Stimulated activated CD8-positive, alpha-beta memory T cell treated with anti-CD3 and anti-CD28 coated beads, Interleukin-7, amount 100 ng/mL, for 1 hour (primary cell): ENCODE measurements around the gene PRKCH.

Experiments
- DNase-seq, 2 donors: peaks; one replicate each; pipeline ENCODE4 v3.0.0-alpha.2; 2020; ENCODE audit warnings: low read depth in 2 of 2

Gene PRKCH

GRCh38 chr14:61362072-61362750, 40.8 kb downstream of the PRKCH start:
- no peak for DNase-seq

- DNase-seq, result no peak
Observed at GRCh38 chr14:61364243-61364642, 42.9 kb downstream of the PRKCH start.

GRCh38 chr14:61365667-61366212, 44.4 kb downstream of the PRKCH start:
- no peak for DNase-seq

GRCh38 chr14:61368114-61368710, 46.8 kb downstream of the PRKCH start:
- DNase-seq, result no peak

GRCh38 chr14:61368781-61369453, 47.5 kb downstream of the PRKCH start:
- DNase-seq, result no peak

- DNase-seq, result no peak
Observed at GRCh38 chr14:61369454-61369810, 48.1 kb downstream of the PRKCH start.

- DNase-seq, result no peak
Observed at GRCh38 chr14:61372379-61372778, 51.0 kb downstream of the PRKCH start.

- DNase-seq, result no peak
Observed at GRCh38 chr14:61372842-61373555, 51.6 kb downstream of the PRKCH start.

- DNase-seq, result no peak
Observed at GRCh38 chr14:61374284-61374683, 52.9 kb downstream of the PRKCH start.

GRCh38 chr14:61375218-61375617, 53.8 kb downstream of the PRKCH start:
- no peak for DNase-seq

- no peak for DNase-seq
Observed at GRCh38 chr14:61376314-61376713, 54.9 kb downstream of the PRKCH start.

GRCh38 chr14:61377749-61378148, 56.4 kb downstream of the PRKCH start:
- DNase-seq, result no peak

- no peak for DNase-seq
Observed at GRCh38 chr14:61379639-61380184, 58.3 kb downstream of the PRKCH start.

- no peak for DNase-seq
Observed at GRCh38 chr14:61380984-61381383, 59.6 kb downstream of the PRKCH start.

- DNase-seq, result no peak
Observed at GRCh38 chr14:61381553-61381952, 60.2 kb downstream of the PRKCH start.

- DNase-seq, result no peak
Observed at GRCh38 chr14:61382842-61383241, 61.5 kb downstream of the PRKCH start.

GRCh38 chr14:61385002-61385685, 63.8 kb downstream of the PRKCH start:
- DNase-seq, result no peak

- no peak for DNase-seq
Observed at GRCh38 chr14:61386173-61386772, 64.9 kb downstream of the PRKCH start.

GRCh38 chr14:61387076-61387475, 65.7 kb downstream of the PRKCH start:
- no peak for DNase-seq

- no peak for DNase-seq
Observed at GRCh38 chr14:61388173-61388975, 67.0 kb downstream of the PRKCH start.
